HL-60/S4 (cell line): ENCODE data around the gene CCT5.
"Not testable (repeated sequence)": the region's sequence is repeated elsewhere in the genome, so short reads cannot be mapped to it uniquely, and the experiment has no call there.

Experiments
- in situ Hi-C: fragments of 300-500 bp; cut with MboI; formaldehyde crosslinking; loops from 2 replicates; pipeline ENCODE4 v1.14.3; 2022; ENCODE audit warnings: low sequenced_read_pairs

The CCT5 gene

DNA sequence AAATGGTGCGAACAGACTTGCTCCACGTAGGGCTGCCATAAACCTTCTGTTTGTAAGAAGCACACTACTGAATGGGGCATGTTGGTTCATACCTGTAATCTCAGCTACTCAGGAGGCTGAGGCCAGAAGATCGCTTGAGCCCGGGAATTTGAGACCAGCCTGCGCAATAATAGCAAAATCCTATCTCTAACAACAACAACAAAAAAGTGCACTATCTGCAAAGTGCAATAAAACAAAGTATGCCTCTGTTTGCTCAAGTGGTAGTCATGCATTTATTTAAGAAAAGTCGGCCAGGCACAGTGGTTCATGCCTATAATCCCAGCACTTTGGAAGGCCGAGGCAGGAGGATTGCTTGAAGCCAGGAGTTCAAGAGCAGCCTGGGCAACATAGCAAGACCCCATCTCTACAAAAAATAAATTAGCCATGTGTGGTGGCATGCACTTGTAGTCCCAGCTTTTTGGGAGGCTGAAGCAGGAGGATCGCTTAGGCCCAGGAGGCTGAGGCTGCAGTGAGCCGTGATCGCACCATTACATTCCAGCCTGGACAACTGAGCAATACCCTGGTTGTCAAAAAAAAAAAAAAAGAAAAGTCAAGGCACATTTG lies 5.6 kb upstream of the CCT5 start:
- in situ Hi-C loops: no loop called here

GRCh38 chr5:10246761-10247160 lies 3.3 kb upstream of the CCT5 start:
- in situ Hi-C loops: no loop called here

- in situ Hi-C loops: not testable (repeated sequence)
These were observed 2.9 kb upstream of the CCT5 start for GRCh38 chr5:10247217-10247616.

GRCh38 chr5:10248378-10249260 lies 1.5 kb upstream of the CCT5 start:
- in situ Hi-C loops: no loop called here

DNA sequence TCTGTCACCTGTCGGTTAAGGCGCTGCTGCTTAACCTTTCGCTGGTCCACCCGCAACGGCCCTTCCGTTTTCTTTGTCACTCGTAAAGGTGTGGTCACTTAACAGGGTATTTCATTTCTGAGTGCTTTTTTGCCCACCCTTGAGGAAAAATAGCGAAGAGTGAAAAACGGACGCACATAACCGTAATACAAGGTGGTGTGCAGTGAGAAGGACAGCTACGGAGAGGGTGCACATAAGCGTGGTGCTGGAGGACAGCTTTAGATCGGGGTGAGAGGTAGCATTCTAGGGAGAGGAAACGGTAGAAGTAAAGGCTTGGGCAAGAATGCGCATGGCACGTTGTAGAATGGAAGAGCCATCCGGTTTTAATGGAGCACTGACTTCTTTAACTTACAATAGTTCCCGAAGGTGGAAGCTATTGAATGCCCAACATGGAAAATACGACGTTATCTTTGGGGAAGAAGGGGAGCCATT lies 761 bp downstream of the CCT5 start:
- in situ Hi-C loops: no loop called here

DNA sequence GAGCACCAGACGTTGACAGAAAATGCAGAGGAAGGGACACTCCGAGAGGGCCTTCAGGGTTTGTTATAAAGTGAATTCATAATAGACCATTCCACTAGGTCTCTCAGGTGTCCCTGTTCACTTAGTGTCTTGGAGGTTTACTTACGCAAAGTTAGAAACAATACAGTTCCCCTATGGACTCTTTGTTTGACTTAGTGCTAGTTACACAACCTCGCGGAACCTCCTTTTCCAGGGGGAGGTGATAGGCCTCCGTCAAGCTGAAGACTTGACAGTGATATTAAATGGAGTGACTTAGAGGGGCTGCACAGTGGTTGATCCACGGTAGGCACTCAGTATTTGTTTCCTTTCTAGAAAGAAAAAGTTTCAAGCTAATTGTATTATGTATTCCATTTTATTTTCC lies 1.3 kb downstream of the CCT5 start:
- in situ Hi-C loops: no loop called here

- in situ Hi-C loops: no loop called here
These were observed 3.3 kb downstream of the CCT5 start for GRCh38 chr5:10253390-10253789.

DNA sequence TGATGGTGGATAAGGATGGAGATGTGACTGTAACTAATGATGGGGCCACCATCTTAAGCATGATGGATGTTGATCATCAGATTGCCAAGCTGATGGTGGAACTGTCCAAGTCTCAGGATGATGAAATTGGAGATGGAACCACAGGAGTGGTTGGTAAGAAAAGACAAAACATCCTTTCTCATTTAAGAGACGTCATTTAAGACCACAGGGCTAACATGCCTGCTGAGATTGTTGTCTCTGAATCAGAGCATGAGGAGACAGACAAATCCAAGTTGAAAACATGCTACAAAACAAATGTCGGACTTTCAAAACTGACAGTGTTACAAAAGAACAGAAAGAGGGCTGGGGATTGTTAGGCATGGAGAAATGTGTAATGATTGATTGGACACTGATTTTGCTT lies 4.6 kb downstream of the CCT5 start:
- in situ Hi-C loops: no loop called here

DNA sequence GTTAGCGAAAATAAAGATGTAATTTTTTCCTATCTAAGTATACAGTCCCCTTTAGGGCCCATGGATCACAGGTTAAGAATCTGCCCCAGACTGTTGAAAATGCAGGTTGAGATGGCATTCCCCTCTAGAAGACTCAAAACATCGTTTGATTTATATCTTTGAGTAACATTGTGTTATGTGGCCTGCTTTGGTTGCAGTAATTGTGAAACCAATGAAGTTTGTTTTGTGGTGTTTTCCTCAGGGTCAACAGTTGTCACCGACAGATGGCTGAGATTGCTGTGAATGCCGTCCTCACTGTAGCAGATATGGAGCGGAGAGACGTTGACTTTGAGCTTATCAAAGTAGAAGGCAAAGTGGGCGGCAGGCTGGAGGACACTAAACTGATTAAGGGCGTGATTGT lies 7.8 kb downstream of the CCT5 start:
- in situ Hi-C loops: no loop called here

- in situ Hi-C loops: no loop called here
These were observed 9.8 kb downstream of the CCT5 start for GRCh38 chr5:10259899-10260298.

DNA sequence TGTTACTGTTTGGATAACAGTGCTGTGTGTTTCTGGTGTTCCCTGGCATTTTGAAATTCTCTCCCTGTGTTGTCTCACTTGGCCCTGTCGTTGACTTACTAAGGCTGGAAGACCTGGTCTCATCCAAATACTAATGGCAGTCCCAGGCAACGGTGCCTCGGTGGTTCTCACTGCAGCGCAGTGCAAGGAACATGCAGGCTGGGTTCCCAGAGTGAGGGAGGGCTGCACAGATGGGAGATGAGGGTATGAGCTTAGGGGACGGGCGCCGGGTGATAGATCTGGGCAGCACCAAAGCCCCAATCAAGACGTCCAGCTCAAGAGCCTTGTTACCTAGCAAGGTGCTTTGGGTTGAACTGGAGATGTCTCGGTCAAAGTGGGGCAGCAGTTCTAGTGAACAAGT lies 11.0 kb downstream of the CCT5 start:
- in situ Hi-C loops: no loop called here

DNA sequence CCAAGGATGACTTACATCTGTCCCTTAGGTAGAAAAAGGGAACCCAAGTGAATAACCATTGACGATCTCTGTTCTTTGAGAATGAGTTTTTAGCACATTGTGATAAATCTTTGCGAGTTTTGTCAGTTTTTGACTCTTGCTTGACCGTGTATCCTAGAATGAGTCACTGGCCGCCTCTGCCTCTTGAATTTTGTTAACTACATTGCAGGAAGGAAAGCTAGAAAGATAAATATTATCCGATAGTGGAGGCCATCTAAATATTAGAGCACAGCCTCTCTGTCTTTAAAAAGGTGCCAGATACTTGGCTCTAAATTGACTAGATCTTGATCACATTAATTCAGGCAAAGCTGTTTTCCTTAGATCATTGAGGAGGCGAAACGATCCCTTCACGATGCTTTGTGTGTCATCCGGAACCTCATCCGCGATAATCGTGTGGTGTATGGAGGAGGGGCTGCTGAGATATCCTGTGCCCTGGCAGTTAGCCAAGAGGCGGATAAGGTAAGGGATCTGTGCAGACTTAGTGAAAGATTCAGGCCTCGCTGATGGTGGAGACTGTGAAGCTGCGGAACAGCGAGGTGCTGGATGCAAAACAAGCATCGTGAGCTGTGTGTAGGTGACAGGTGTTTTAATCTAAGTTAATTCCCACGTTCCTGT lies 12.2 kb downstream of the CCT5 start:
- in situ Hi-C loops: no loop called here

GRCh38 chr5:10262995-10263394 lies 12.9 kb downstream of the CCT5 start:
- in situ Hi-C loops: no loop called here

GRCh38 chr5:10264604-10265003 lies 14.5 kb downstream of the CCT5 start:
- in situ Hi-C loops: no loop called here

- in situ Hi-C loops: no loop called here
These were observed 15.4 kb downstream of the CCT5 start for GRCh38 chr5:10265245-10266109.

DNA sequence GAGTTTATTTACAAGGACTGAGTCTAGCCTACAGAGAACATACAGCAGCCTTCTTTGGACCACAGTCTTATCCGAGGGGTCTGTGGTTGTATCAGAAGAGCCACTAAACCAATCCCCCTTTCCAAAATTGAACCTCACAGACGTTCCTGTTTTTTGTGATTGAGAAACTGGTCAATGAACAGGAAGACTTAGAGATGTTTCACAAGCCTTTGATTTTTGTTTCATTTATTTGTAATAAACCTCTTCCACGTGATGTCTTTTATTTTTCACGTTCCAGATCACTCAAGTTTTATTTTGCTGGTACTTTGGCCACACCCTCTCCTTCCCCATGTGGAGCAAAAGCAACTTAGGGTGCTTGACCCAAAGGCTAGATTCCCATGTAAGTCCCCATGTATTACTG lies 16.1 kb downstream of the CCT5 start:
- in situ Hi-C loops: no loop called here

DNA sequence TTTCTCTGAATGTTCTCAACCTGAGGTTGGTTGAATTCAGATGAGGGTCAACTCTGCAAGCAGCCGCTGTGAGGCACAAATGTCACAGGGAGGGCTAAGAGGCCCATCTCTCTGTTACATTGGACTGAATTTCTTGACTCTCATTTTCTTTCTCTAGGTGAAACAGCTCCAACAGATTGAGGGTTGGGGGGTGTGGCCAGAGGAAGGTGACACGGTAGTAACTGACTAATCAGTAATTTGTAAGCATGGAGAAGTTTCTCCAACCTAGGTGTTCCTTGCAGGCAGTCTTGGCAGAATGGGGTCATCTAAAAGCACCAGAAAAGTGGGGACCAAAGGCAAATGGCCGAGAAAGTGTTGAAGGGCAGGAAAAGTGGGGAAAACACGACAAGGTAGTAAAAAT lies 16.8 kb downstream of the CCT5 start:
- in situ Hi-C loops: no loop called here

DNA sequence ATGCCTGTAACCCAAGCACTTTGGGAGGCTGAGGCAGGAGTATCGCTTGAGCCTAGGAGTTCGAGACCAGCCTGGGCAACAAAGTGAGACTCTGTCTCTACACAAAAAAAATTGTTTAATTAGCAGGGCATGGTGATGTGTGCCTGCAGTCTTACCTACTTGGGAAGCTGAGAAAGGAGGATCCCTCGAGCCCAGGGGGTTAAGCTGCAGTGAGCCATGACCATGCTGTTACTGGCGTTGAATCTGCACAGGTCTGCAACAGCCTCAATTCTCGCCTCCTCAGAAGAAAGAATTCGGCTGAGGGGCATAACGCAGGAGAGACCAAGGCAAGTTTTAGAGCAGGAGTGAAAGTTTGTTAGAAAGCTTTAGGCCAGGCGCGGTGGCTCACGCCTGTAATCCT lies 18.0 kb downstream of the CCT5 start:
- in situ Hi-C loops: no loop called here

DNA sequence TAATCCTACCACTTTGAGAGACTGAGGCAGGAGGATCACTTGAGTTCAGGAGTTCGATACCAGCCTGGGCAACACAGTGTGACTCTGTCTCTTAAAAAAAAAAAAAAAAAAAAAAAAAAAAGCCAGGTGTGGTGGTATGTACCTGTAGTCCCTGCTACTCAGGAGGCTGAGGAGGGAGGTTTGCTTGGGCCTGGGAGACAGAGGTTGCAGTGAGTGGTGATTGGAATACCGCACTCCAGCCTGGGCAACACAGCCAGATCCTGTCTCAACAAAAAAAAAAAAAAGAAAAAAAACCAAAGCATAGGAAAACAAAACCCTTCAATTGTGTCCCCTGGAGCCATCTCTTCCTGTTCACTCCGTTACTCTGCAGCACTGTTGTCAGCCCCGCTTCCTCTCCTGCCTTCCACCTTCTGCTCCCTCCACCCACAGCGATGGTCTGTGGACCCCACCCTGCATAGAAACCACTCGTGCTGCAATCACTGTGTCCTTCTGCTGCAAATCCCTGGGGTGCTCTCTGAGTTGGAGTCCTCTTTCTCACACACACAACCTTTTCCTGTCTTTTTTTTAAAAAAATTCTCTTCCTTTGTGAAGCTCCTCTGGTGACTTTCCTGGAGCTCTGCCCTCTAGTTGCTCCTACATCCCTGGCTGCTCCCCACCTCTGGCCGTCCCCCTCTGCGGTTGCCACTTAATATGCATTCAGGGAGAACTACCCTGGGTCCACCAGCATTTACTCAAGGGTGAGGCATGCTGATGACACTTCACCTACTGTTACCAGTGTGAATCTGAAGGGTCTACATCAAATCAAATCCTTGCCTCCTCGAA lies 22.2 kb downstream of the CCT5 start:
- in situ Hi-C loops: no loop called here

DNA sequence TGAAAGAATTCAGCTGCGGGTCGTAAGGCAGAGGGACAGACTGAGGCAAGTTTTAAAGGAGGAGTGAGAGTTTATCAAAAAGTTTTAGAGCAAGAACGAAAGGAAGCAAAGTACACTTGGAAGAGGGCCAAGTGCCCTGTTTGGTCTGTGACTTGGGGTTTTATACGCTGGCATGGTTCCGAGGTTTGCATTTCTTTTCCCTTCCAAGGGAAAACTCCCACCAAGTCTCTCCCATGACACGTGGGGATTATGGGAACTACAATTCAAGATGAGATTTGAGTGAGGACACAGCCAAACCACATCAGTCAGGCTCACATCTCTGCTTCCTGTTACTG lies 22.8 kb downstream of the CCT5 start:
- in situ Hi-C loops: not testable (repeated sequence)
